NCI-H2081 treated with DMSO at 0.1 percent for 48 hours (cell line): Measurements from ENCODE around the gene OR6J1.
"Not testable (repeated sequence)": the region's sequence is repeated elsewhere in the genome, so short reads cannot be mapped to it uniquely, and the experiment has no call there.

Source experiments
- DNase-seq: peaks from one replicate; lab custom pipeline; 2025; lab: John Stamatoyannopoulos, UW

The OR6J1 gene

GRCh38 chr14:22644305-22644635, at the start of gene OR6J1:
Gene OR6J1 (minus strand): TSS chr14:22644352. CDS start chr14:22634811, 9,541 bp downstream.
- no peak for DNase-seq

GRCh38 chr14:22692194-22692593, 48.0 kb upstream of the OR6J1 start:
- no peak for DNase-seq

- DNase-seq: no peak
Measured at GRCh38 chr14:22691171-22691570, 47.0 kb upstream of the OR6J1 start.

GRCh38 chr14:22689199-22689598, 45.0 kb upstream of the OR6J1 start:
- no peak for DNase-seq

- DNase-seq: not testable (repeated sequence)
Measured at GRCh38 chr14:22687969-22688368, 43.8 kb upstream of the OR6J1 start.

GRCh38 chr14:22686176-22686611, 42.0 kb upstream of the OR6J1 start:
- not testable (repeated sequence) for DNase-seq

- DNase-seq: no peak
Measured at GRCh38 chr14:22685467-22685866, 41.3 kb upstream of the OR6J1 start.

GRCh38 chr14:22683428-22683827, 39.3 kb upstream of the OR6J1 start:
- not testable (repeated sequence) for DNase-seq

- no peak for DNase-seq
Measured at GRCh38 chr14:22678221-22678620, 34.1 kb upstream of the OR6J1 start.

- not testable (repeated sequence) for DNase-seq
Measured at GRCh38 chr14:22677551-22677950, 33.4 kb upstream of the OR6J1 start.

GRCh38 chr14:22671622-22672021, 27.5 kb upstream of the OR6J1 start:
- DNase-seq: no peak

GRCh38 chr14:22668863-22669262, 24.7 kb upstream of the OR6J1 start:
- DNase-seq: no peak

- DNase-seq: no peak
Measured at GRCh38 chr14:22668417-22668816, 24.3 kb upstream of the OR6J1 start.

GRCh38 chr14:22667881-22668280, 23.7 kb upstream of the OR6J1 start:
- DNase-seq: no peak

- no peak for DNase-seq
Measured at GRCh38 chr14:22666203-22666893, 22.2 kb upstream of the OR6J1 start.

GRCh38 chr14:22664261-22664660, 20.1 kb upstream of the OR6J1 start:
- DNase-seq: no peak

- no peak for DNase-seq
Measured at GRCh38 chr14:22660654-22661053, 16.5 kb upstream of the OR6J1 start.

- no peak for DNase-seq
Measured at GRCh38 chr14:22658946-22659345, 14.8 kb upstream of the OR6J1 start.

- no peak for DNase-seq
Measured at GRCh38 chr14:22657861-22658260, 13.7 kb upstream of the OR6J1 start.

- DNase-seq: no peak
Measured at GRCh38 chr14:22656945-22657731, 13.0 kb upstream of the OR6J1 start.

- no peak for DNase-seq
Measured at GRCh38 chr14:22656226-22656625, 12.1 kb upstream of the OR6J1 start.

- DNase-seq: no peak
Measured at GRCh38 chr14:22653012-22653621, 9.0 kb upstream of the OR6J1 start.

- no peak for DNase-seq
Measured at GRCh38 chr14:22651586-22651985, 7.4 kb upstream of the OR6J1 start.
